IMR-90 (cell line): ENCODE measurements around the gene TPRX2. TPM values are rescaled to one million over a fixed set of nuclear protein-coding genes. Genes with fewer than 3 reads are reported as not detected.

Source experiments
- ATAC-seq: fragments of 200-7000 bp; cut with Tn5 transposase; 2 replicates; pipeline ENCODE4 v1.9.1; 2020; ENCODE audit warnings: low read depth, mild to moderate bottlenecking, moderate library complexity
- BruUV-seq: library from RNA; stranded (reverse); fragments of 400-500 nt; replicated peaks from 2 replicates; lab custom pipeline; 2021; lab: Mats Ljungman, UMichigan
- CTCF ChIA-PET: fragments of 300-600 bp; formaldehyde crosslinking; extraction: SDS; loops from one replicate; lab custom pipeline; 2021; ENCODE audit warnings: antibody characterized with exemption; lab: Yijun Ruan, JAX
- POLR2A ChIA-PET: fragments of 300-600 bp; sonication (Branson Sonifier 250); formaldehyde crosslinking; loops from one replicate; lab custom pipeline; 2022; ENCODE audit warnings: antibody characterized with exemption; ENCODE audit not compliant: unreplicated experiment; lab: Charles Lee
- DNase-seq: peaks from one replicate; pipeline ENCODE4 v3.0.0; 2013
- H2AFZ ChIP-seq: replicated peaks from 2 replicates; pipeline ENCODE3; 2013; ENCODE audit warnings: low read length, mild to moderate bottlenecking; ENCODE audit not compliant: poor library complexity
- H2AK5ac ChIP-seq: 2 replicates; pipeline ENCODE4 v1.6.1; 2013; ENCODE audit warnings: low read depth, low read length, inconsistent platforms
- H2AK9ac ChIP-seq: replicated peaks from 2 replicates; pipeline ENCODE3; 2013; ENCODE audit warnings: mild to moderate bottlenecking, low read depth, low read length, moderate library complexity; ENCODE audit not compliant: poor library complexity
- H2BK120ac ChIP-seq: 2 replicates; pipeline ENCODE4 v1.6.1; 2013; ENCODE audit warnings: low read depth, low read length, inconsistent platforms
- H2BK15ac ChIP-seq: 3 replicates; pipeline ENCODE4 v1.6.1; 2013; ENCODE audit warnings: low read depth, low read length, inconsistent platforms
- H2BK20ac ChIP-seq: 2 replicates; pipeline ENCODE4 v1.6.1; 2013; ENCODE audit warnings: low read depth, mild to moderate bottlenecking, inconsistent platforms, low read length, moderate library complexity
- H2BK5ac ChIP-seq: 2 replicates; pipeline ENCODE4 v1.6.1; 2013; ENCODE audit warnings: mild to moderate bottlenecking, low read depth, low read length, inconsistent platforms; ENCODE audit not compliant: poor library complexity, severe bottlenecking
- H3K14ac ChIP-seq: replicated peaks from 2 replicates; pipeline ENCODE4 v1.6.1; 2013; ENCODE audit warnings: low read depth, low read length, inconsistent platforms
- H3K18ac ChIP-seq: 2 replicates; pipeline ENCODE4 v1.6.1; 2013; ENCODE audit warnings: low read depth, low read length, control low read depth
- H3K23ac ChIP-seq: 2 replicates; pipeline ENCODE4 v1.6.1; 2013; ENCODE audit warnings: low read depth, low read length, inconsistent platforms
- H3K27ac ChIP-seq: 2 replicates; pipeline ENCODE4 v1.5.1; 2013; ENCODE audit warnings: mild to moderate bottlenecking, control low read depth, low read length; ENCODE audit not compliant: insufficient read depth
- H3K27me3 ChIP-seq: 2 replicates; pipeline ENCODE4 v1.6.1; 2013; ENCODE audit warnings: low read length; ENCODE audit not compliant: control insufficient read depth, insufficient read depth
- H3K36me3 ChIP-seq: 2 replicates; pipeline ENCODE4 v1.6.1; 2013; ENCODE audit warnings: low read length, mixed read lengths; ENCODE audit not compliant: control insufficient read depth, insufficient read depth
- H3K4ac ChIP-seq: 2 replicates; pipeline ENCODE4 v1.6.1; 2013; ENCODE audit warnings: low read depth, low read length, inconsistent platforms
- H3K4me1 ChIP-seq: 2 replicates; pipeline ENCODE4 v1.6.1; 2013; ENCODE audit warnings: low read length, mixed read lengths; ENCODE audit not compliant: control insufficient read depth, insufficient read depth
- H3K4me2 ChIP-seq: 2 replicates; pipeline ENCODE4 v1.6.1; 2013; ENCODE audit warnings: low read depth, mild to moderate bottlenecking, control low read depth, low read length, moderate library complexity
- H3K4me3 ChIP-seq: 2 replicates; pipeline ENCODE4 v1.5.1; 2013; ENCODE audit warnings: low read depth, mild to moderate bottlenecking, control low read depth, low read length, moderate library complexity; ENCODE audit not compliant: insufficient read depth
- H3K56ac ChIP-seq: 2 replicates; pipeline ENCODE4 v1.6.1; 2013; ENCODE audit warnings: low read length, inconsistent platforms; ENCODE audit not compliant: insufficient read depth; ENCODE audit errors: extremely low read depth
- H3K79me1 ChIP-seq, 2 experiments: 2 replicates each; pipeline ENCODE4 v1.6.1; 2013; ENCODE audit warnings: low read length in 2 of 2, inconsistent platforms in 1 of 2, low read depth in 1 of 2
- H3K9ac ChIP-seq: 2 replicates; pipeline ENCODE4 v1.6.1; 2013; ENCODE audit warnings: low read depth, low read length, control low read depth
- H3K9me1 ChIP-seq: 2 replicates; pipeline ENCODE4 v1.6.1; 2013; ENCODE audit warnings: low read length, inconsistent platforms; ENCODE audit not compliant: insufficient read depth
- H3K9me3 ChIP-seq: 2 replicates; pipeline ENCODE4 v1.6.1; 2013; ENCODE audit warnings: low read length; ENCODE audit not compliant: control insufficient read depth, insufficient read depth
- H4K20me1 ChIP-seq: 2 replicates; pipeline ENCODE4 v1.6.1; 2013; ENCODE audit warnings: low read length, inconsistent platforms; ENCODE audit not compliant: insufficient read depth
- H4K5ac ChIP-seq: 2 replicates; pipeline ENCODE4 v1.6.1; 2013; ENCODE audit warnings: mild to moderate bottlenecking, low read depth, low read length, control low read depth
- H4K8ac ChIP-seq, 2 experiments: 2 replicates each; pipeline ENCODE4 v1.6.1; 2013; ENCODE audit warnings: low read depth in 2 of 2, low read length in 2 of 2, control low read depth in 1 of 2, inconsistent platforms in 1 of 2
- H4K91ac ChIP-seq: 2 replicates; pipeline ENCODE4 v1.6.1; 2013; ENCODE audit warnings: low read depth, low read length, inconsistent platforms; ENCODE audit not compliant: insufficient read depth
- CHD1 ChIP-seq: IDR thresholded peaks from 2 replicates; pipeline ENCODE4 v1.6.1; 2012; ENCODE audit warnings: low read depth, low read length, improper control_type of control experiment
- FOS ChIP-seq: fragments of 150-350 bp; IDR thresholded peaks from 2 replicates; pipeline ENCODE4 v1.6.1; 2016; ENCODE audit warnings: low read depth, low read length
- MAFK ChIP-seq: IDR thresholded peaks from 2 replicates; pipeline ENCODE4 v1.6.1; 2012; ENCODE audit warnings: low read depth, low read length, improper control_type of control experiment
- MAZ ChIP-seq: IDR thresholded peaks from 2 replicates; pipeline ENCODE4 v1.6.1; 2012; ENCODE audit warnings: low read depth, mild to moderate bottlenecking, low read length, improper control_type of control experiment, moderate library complexity, borderline replicate concordance
- NFE2L2 ChIP-seq: fragments of 150-350 bp; IDR thresholded peaks from 2 replicates; pipeline ENCODE4 v1.6.1; 2016; ENCODE audit warnings: low read depth, mild to moderate bottlenecking, low read length
- RAD21 ChIP-seq: IDR thresholded peaks from 2 replicates; pipeline ENCODE4 v1.6.1; 2012; ENCODE audit warnings: low read length, improper control_type of control experiment
- RCOR1 ChIP-seq: IDR thresholded peaks from 2 replicates; pipeline ENCODE4 v1.6.1; 2012; ENCODE audit warnings: mild to moderate bottlenecking, low read length, improper control_type of control experiment; ENCODE audit not compliant: insufficient replicate concordance
- RFX5 ChIP-seq: IDR thresholded peaks from 2 replicates; pipeline ENCODE4 v1.8.0; 2012; ENCODE audit warnings: low read depth, mild to moderate bottlenecking, low read length, moderate library complexity
- SMC3 ChIP-seq: fragments of 150-350 bp; IDR thresholded peaks from 2 replicates; pipeline ENCODE4 v1.6.1; 2016; ENCODE audit warnings: low read depth, mild to moderate bottlenecking, antibody characterized with exemption, low read length, moderate library complexity
- WGBS, 2 experiments: methylation state at CpG; one replicate each; pipeline versions ENCODE4 v1.1.5 to v1.1.7; 2013; ENCODE audit warnings: missing lambda C conversion rate in 2 of 2; ENCODE audit not compliant: insufficient read length in 1 of 2; ENCODE audit errors: extremely low coverage in 2 of 2; 5-methylcytosine and 5-hydroxymethylcytosine counted together
- dilution Hi-C: fragments of 300-500 bp; cut with HindIII; formaldehyde crosslinking; loops from one replicate; pipeline ENCODE4 v1.14.3; 2018; ENCODE audit warnings: low sequenced_read_pairs; ENCODE audit not compliant: unreplicated experiment
- in situ Hi-C: fragments of 300-500 bp; cut with MboI; formaldehyde crosslinking; loops from 3 replicates; pipeline ENCODE4 v1.14.3; 2019; ENCODE audit warnings: low sequenced_read_pairs, inconsistent platforms, mixed read lengths
- intact Hi-C: fragments of 100-400 bp; cut with micrococcal nuclease; formaldehyde crosslinking; loops from 2 replicates; pipeline ENCODE4 v1.10.0; 2022
- polyA plus RNA-seq, 3 experiments: library from polyadenylated mRNA; depleted of rRNA; stranded (reverse); fragments of >200 nt; gene quantifications; 2 replicates each; pipeline ENCODE4 v1.2.3, GENCODE V29; 2012; ENCODE audit warnings: low replicate concordance in 1 of 3
- total RNA-seq: library from RNA; depleted of rRNA; stranded (reverse); fragments of >200 nt; gene quantifications from 2 replicates; pipeline ENCODE4 v1.2.3, GENCODE V29; 2012
- TF ChIP-seq, protein P1 (sequence below): fragments of 150-350 bp; IDR thresholded peaks from 2 replicates; pipeline ENCODE4 v1.6.1; 2016; ENCODE audit warnings: low read depth, mild to moderate bottlenecking, low read length, moderate library complexity, borderline replicate concordance

TPRX2 gene
- total and polyA plus RNA-seq, 2 of the 4 experiments (the other 2 are of a cell fraction), result not detected

DNA sequence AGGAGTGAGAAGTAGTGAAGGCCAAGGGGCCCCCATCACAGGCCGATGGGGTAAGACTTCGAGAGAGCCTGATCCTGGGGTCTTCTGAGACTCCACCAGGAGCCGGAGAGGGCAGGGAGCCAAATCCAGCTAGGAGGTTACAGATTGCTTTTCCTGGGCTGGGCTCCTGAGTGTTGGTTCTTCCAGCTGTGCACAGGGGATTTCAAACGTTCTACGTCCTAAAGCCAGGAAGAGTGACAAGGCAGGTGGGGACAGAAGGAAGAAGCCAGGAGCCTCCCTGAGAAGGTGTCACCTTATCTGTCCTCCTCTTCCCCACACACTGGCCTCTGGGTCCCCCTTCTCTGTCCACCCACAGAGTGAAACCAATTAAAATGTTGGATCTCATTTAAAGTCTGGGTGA is 16.1 kb upstream of the TPRX2 start:
- no peak overlapping the region for H2BK5ac ChIP-seq
- ChIA-PET POLR2A (no interaction called here), CTCF (no interaction called here)
- H3K14ac ChIP-seq, result no peak overlapping the region
- H4K91ac ChIP-seq, result no peak overlapping the region
- no peak overlapping the region for H3K18ac ChIP-seq
- H3K27ac ChIP-seq, result no peak overlapping the region
- no peak overlapping the region for H2BK20ac ChIP-seq
- TF ChIP-seq, protein P1, sequence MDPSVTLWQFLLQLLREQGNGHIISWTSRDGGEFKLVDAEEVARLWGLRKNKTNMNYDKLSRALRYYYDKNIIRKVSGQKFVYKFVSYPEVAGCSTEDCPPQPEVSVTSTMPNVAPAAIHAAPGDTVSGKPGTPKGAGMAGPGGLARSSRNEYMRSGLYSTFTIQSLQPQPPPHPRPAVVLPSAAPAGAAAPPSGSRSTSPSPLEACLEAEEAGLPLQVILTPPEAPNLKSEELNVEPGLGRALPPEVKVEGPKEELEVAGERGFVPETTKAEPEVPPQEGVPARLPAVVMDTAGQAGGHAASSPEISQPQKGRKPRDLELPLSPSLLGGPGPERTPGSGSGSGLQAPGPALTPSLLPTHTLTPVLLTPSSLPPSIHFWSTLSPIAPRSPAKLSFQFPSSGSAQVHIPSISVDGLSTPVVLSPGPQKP, result no peak
- TF ChIP-seq CHD1, result no peak
- no peak for TF ChIP-seq MAFK
- TF ChIP-seq NFE2L2, result no peak
- TF ChIP-seq MAZ, result no peak
- TF ChIP-seq FOS, result no peak
- TF ChIP-seq RAD21, result no peak
- TF ChIP-seq RFX5, result no peak
- TF ChIP-seq RCOR1, result no peak
- no peak for TF ChIP-seq SMC3
- H3K9me3 ChIP-seq, result no peaks in the 10 kb centered on the region
- no peak for ATAC-seq
- H3K4ac ChIP-seq, result no peak overlapping the region
- no peaks in the 10 kb centered on the region for H3K36me3 ChIP-seq
- no peak overlapping the region for H2AK5ac ChIP-seq
- no peak overlapping the region for H2BK15ac ChIP-seq
- no peak for DNase-seq
- H3K9me1 ChIP-seq, result no peaks in the 10 kb centered on the region
- dilution Hi-C loops (no loop called here), in situ Hi-C loops (no loop called here), intact Hi-C loops (no loop called here)
- H4K5ac ChIP-seq, result no peak overlapping the region
- WGBS, 2 experiments, result 50% methylated on average over 1 of the region's 5 CpGs; no CpG with 5 or more reads in 1 of the 2 experiments
- no peak overlapping the region for H4K8ac ChIP-seq
- BruUV-seq, result no TSS peak
- H2AFZ ChIP-seq, result no peak overlapping the region
- H2BK120ac ChIP-seq, result no peak overlapping the region
- H3K27me3 ChIP-seq, result peaks cover 15% of the 10 kb centered on the region
- H3K4me1 ChIP-seq, result no peaks in the 10 kb centered on the region
- H3K4me3 ChIP-seq, result no peak overlapping the region
- no peaks in the 10 kb centered on the region for H3K79me1 ChIP-seq
- no peak overlapping the region for H3K9ac ChIP-seq
- no peaks in the 10 kb centered on the region for H4K20me1 ChIP-seq
- no peak overlapping the region for H3K56ac ChIP-seq
- H2AK9ac ChIP-seq, result no peak overlapping the region
- no peak overlapping the region for H3K4me2 ChIP-seq
- no peak overlapping the region for H3K23ac ChIP-seq
